HL-60 (cell line): Measurements from ENCODE around the gene ATP2B1.

Experiments used
- CTCF ChIP-seq: IDR thresholded peaks from one replicate; pipeline ENCODE4 v1.5.1; 2011; ENCODE audit warnings: low read length, control low read depth, inconsistent platforms; ENCODE audit not compliant: insufficient read depth
- GABPA ChIP-seq: IDR thresholded peaks from 2 replicates; pipeline ENCODE4 v1.6.1; 2012; ENCODE audit warnings: low read depth
- POLR2AphosphoS5 ChIP-seq: IDR thresholded peaks from 2 replicates; pipeline ENCODE4 v1.6.1; 2012; ENCODE audit warnings: low read depth
- REST ChIP-seq: IDR thresholded peaks from 2 replicates; pipeline ENCODE4 v1.6.1; 2012; ENCODE audit warnings: low read depth; ENCODE audit not compliant: insufficient replicate concordance
- SPI1 ChIP-seq: IDR thresholded peaks from 2 replicates; pipeline ENCODE4 v1.6.1; 2012; ENCODE audit warnings: low read depth, mild to moderate bottlenecking, borderline replicate concordance

GRCh38 chr12:89634508-89634907, 74.1 kb downstream of the ATP2B1 start:
- TF ChIP-seq POLR2AphosphoS5: no peak
- TF ChIP-seq REST: no peak
- no peak for TF ChIP-seq CTCF
- no peak for TF ChIP-seq GABPA
- TF ChIP-seq SPI1: no peak
